ENCODE measurements around the gene HOXB3. TPM values are rescaled to one million over a fixed set of nuclear protein-coding genes. Genes with fewer than 3 reads are reported as not detected.

The HOXB3 gene
- polyA plus RNA-seq, 1 donor (not counting 4 experiments of a cell fraction or from before 2014, with no cell fraction given), result 1.1 TPM

GRCh38 chr17:48570325-48571023, 19.6 kb downstream of the HOXB3 start:
- Histone ChIP-seq H3K4me2 (ENCODE audit: control insufficient read depth, extremely low read depth, insufficient read depth, low read depth, low read length) (no peak overlapping the region), H3K9me1 (ENCODE audit: control insufficient read depth, extremely low read depth, insufficient read depth, low read length) (no peaks in the 10 kb centered on the region), H3K36me3 (ENCODE audit: control insufficient read depth in 2 of 2, extremely low read depth in 1 of 2, insufficient read depth in 2 of 2, low read length in 2 of 2) (peaks cover 0 to 1% of the 10 kb centered on the region in 2 experiments), H3K9ac (ENCODE audit: control insufficient read depth, extremely low read depth, insufficient read depth, low read length) (no peak overlapping the region), H2AFZ (ENCODE audit: control insufficient read depth, low read length) (no peak overlapping the region), H3K27me3 (ENCODE audit: control insufficient read depth, extremely low read depth, insufficient read depth, low read length) (peaks cover 80% of the 10 kb centered on the region), H3K27ac (ENCODE audit: control insufficient read depth, insufficient read depth, low read length) (no peak overlapping the region), H3K4me1 (ENCODE audit: control insufficient read depth, extremely low read depth, insufficient read depth, low read length) (peaks cover 17% of the 10 kb centered on the region), H4K20me1 (ENCODE audit: control insufficient read depth, extremely low read depth, insufficient read depth, low read length) (no peaks in the 10 kb centered on the region), H3K9me3 (ENCODE audit: control insufficient read depth, low read depth, low read length) (no peaks in the 10 kb centered on the region), H3K79me2 (ENCODE audit: control insufficient read depth, insufficient read depth, low read length) (no peaks in the 10 kb centered on the region), H3K4me3 (ENCODE audit: control insufficient read depth in 2 of 3, extremely low read depth in 1 of 3, insufficient read depth in 2 of 3, low read depth in 1 of 3, low read length in 3 of 3) (no peak overlapping the region)
- TF ChIP-seq EZH2 (IDR thresholded peaks at IDR 0.05; ENCODE audit: low read length) (peak; percentile 35), CTCF (optimal IDR thresholded peaks at IDR 0.05 in 1 of 3, IDR thresholded peaks at IDR 0.05 in 1 of 3, conservative IDR thresholded peaks at IDR 0.05 in 1 of 3; ENCODE audit: extremely low read depth in 1 of 3, insufficient read depth in 2 of 3, low read length in 3 of 3) (no peak)
- FAIRE-seq, result no peak
- DNase-seq (ENCODE audit: low read depth, low spot score), result no peak
- dilution Hi-C loops (cut with MboI; ENCODE audit: extremely low pct_ligation_motif_present, low sequenced_read_pairs), result no loop called here

DNA sequence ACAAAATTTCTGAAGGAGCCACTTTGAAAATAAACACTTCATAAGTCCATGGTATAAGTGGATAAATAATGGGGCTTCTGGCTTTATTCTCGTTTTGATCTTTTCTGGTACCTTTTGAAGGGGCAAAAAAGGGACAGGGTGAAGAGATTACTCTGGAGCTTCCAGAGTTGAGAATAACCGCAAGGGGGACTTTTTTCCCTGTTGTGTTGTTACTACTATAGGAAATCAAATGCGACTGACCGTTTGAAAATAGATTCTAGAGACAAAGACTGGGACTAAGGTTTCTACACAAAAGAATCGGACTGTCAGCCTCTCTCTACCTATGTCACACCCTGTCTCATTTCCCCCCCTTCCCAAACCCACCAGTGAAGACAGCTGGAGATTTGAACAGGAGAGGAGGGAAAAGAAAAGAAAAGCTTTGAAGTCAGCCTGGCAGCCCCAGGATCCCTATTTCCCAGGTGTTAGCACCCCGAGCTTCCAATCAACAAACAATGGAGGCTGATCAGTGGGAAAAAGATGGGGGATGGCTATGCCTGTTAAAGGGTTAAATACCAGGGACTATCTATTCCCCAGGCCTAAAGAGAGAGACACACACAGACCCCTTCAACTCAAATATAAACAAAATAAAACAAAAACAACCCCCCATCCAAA, 20.2 kb downstream of the HOXB3 start:
- no peak overlapping the region for H3K27ac ChIP-seq (ENCODE audit: control insufficient read depth, insufficient read depth, low read length)
- H3K27me3 ChIP-seq (ENCODE audit: control insufficient read depth, extremely low read depth, insufficient read depth, low read length), result peaks cover 86% of the 10 kb centered on the region
- no peak overlapping the region for H3K4me2 ChIP-seq (ENCODE audit: control insufficient read depth, extremely low read depth, insufficient read depth, low read depth, low read length)
- no peak overlapping the region for H3K9ac ChIP-seq (ENCODE audit: control insufficient read depth, extremely low read depth, insufficient read depth, low read length)
- no peak overlapping the region for H3K4me3 ChIP-seq (ENCODE audit: control insufficient read depth in 2 of 3, extremely low read depth in 1 of 3, insufficient read depth in 2 of 3, low read depth in 1 of 3, low read length in 3 of 3)
- peaks cover 17% of the 10 kb centered on the region for H3K4me1 ChIP-seq (ENCODE audit: control insufficient read depth, extremely low read depth, insufficient read depth, low read length)
- no peak for DNase-seq (ENCODE audit: low read depth, low spot score)
- TF ChIP-seq CTCF (optimal IDR thresholded peaks at IDR 0.05 in 1 of 3, IDR thresholded peaks at IDR 0.05 in 1 of 3, conservative IDR thresholded peaks at IDR 0.05 in 1 of 3; ENCODE audit: extremely low read depth in 1 of 3, insufficient read depth in 2 of 3, low read length in 3 of 3) (no peak), EZH2 (IDR thresholded peaks at IDR 0.05; ENCODE audit: low read length) (no peak)
- no peaks in the 10 kb centered on the region for H3K79me2 ChIP-seq (ENCODE audit: control insufficient read depth, insufficient read depth, low read length)
- dilution Hi-C loops (cut with MboI; ENCODE audit: extremely low pct_ligation_motif_present, low sequenced_read_pairs), result no loop called here
- no peaks in the 10 kb centered on the region for H4K20me1 ChIP-seq (ENCODE audit: control insufficient read depth, extremely low read depth, insufficient read depth, low read length)
- FAIRE-seq, result no peak
- H3K36me3 ChIP-seq (ENCODE audit: control insufficient read depth in 2 of 2, extremely low read depth in 1 of 2, insufficient read depth in 2 of 2, low read length in 2 of 2), result peaks cover 0 to 1% of the 10 kb centered on the region in 2 experiments
- H3K9me3 ChIP-seq (ENCODE audit: control insufficient read depth, low read depth, low read length), result no peaks in the 10 kb centered on the region
- H2AFZ ChIP-seq (ENCODE audit: control insufficient read depth, low read length), result no peak overlapping the region
- no peaks in the 10 kb centered on the region for H3K9me1 ChIP-seq (ENCODE audit: control insufficient read depth, extremely low read depth, insufficient read depth, low read length)
